SK-N-SH treated with all-trans-retinoic acid at 6 μM for 48 hours (cell line): ENCODE results near the gene SAP30L.

Experiments
- CREB5 ChIP-seq: fragments of 250-450 bp; sonication (Bioruptor Pico); IDR thresholded peaks from 2 replicates; pipeline ENCODE4 v1.5.1; 2020; ENCODE audit warnings: low read depth, mild to moderate bottlenecking, moderate library complexity
- CSRNP3 ChIP-seq: fragments of 250-450 bp; sonication (Bioruptor Pico); IDR thresholded peaks from 2 replicates; pipeline ENCODE4 v1.5.1; 2021; ENCODE audit warnings: mild to moderate bottlenecking, moderate library complexity
- PPARA ChIP-seq: fragments of 250-450 bp; sonication (Bioruptor Pico); IDR thresholded peaks from 2 replicates; pipeline ENCODE4 v1.5.0; 2020; ENCODE audit warnings: mild to moderate bottlenecking, borderline replicate concordance
- TCF4 ChIP-seq: fragments of 250-450 bp; sonication (Bioruptor Pico); IDR thresholded peaks from 2 replicates; pipeline ENCODE4 v1.8.0; 2021; ENCODE audit warnings: mild to moderate bottlenecking, moderate library complexity, borderline replicate concordance
- ZFP3 ChIP-seq: fragments of 250-450 bp; sonication (Bioruptor Pico); IDR thresholded peaks from 2 replicates; pipeline ENCODE4 v1.5.0; 2020; ENCODE audit warnings: mild to moderate bottlenecking, moderate library complexity
- ZNF565 ChIP-seq: fragments of 450-650 bp; formaldehyde crosslinking; conservative IDR thresholded peaks from 2 replicates; pipeline ENCODE4 v1.5.0; 2020; ENCODE audit warnings: low read depth, mild to moderate bottlenecking, moderate library complexity

GRCh38 chr5:154397652-154398406 is 48.0 kb upstream of the SAP30L start:
- TF ChIP-seq CREB5 (no peak), PPARA (CRISPR knock-in tag) (no peak), TCF4 (CRISPR knock-in tag) (peak; percentile 66; the same call in 1 of the 2 replicates), ZNF565 (no peak), CSRNP3 (CRISPR knock-in tag) (no peak), ZFP3 (CRISPR knock-in tag) (no peak)
